Inferior parietal cortex (tissue), 1 donor: ENCODE measurements around the gene XXYLT1.

Experiments
- DNase-seq: peaks from one replicate; pipeline ENCODE4 v3.0.0-alpha.2; 2016; ENCODE audit errors: extremely low spot score

The XXYLT1 gene

DNA sequence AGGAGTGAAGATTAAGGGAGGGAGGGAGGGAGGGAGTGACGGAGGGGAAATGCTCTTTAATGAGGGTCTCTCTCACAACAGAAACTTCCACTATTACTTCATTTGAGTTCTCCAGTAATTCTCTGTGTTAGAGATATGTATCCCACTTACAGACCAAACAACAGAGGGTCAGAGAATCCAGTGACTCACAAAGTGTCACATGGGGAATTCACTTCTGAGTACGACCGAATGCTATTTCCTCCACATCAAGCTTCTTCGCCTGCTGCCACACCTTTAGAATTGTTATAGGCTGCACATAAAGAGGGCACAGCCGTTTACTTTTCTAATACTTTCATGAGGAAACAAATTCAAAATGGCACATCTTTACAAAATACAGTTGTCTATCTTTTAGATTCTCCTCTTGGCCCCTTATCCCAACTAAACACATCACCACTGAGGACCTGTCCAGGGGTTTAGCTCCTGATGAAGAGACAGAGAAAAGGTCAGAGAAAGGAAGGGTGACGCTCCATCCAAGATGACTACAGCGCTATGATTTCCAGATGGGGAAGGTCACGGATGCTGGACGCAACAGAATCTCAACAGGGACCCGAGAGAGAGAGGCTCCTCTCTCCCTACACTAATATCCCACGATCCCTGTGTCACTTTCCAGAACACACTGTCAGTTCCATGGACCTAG, 119.0 kb downstream of the XXYLT1 start:
- no peak for DNase-seq

DNA sequence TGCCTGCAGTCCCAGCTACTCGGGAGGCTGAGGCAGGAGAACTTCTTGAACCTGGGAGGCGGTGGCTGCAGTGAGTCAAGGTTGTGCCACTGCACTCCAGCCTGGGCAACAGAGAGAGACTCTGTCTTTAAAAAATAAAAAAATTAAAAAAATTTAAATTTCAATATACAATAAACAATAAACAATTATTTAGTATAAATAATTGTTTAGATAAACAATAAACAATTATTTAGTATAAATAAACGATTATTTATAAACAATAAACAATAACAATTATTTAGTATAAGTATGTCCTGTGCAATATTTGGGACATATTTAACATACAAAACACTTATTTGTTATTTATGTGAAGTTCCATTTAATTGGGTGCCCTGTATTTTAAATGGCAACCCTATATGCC, 119.6 kb downstream of the XXYLT1 start:
- DNase-seq, result no peak

DNA sequence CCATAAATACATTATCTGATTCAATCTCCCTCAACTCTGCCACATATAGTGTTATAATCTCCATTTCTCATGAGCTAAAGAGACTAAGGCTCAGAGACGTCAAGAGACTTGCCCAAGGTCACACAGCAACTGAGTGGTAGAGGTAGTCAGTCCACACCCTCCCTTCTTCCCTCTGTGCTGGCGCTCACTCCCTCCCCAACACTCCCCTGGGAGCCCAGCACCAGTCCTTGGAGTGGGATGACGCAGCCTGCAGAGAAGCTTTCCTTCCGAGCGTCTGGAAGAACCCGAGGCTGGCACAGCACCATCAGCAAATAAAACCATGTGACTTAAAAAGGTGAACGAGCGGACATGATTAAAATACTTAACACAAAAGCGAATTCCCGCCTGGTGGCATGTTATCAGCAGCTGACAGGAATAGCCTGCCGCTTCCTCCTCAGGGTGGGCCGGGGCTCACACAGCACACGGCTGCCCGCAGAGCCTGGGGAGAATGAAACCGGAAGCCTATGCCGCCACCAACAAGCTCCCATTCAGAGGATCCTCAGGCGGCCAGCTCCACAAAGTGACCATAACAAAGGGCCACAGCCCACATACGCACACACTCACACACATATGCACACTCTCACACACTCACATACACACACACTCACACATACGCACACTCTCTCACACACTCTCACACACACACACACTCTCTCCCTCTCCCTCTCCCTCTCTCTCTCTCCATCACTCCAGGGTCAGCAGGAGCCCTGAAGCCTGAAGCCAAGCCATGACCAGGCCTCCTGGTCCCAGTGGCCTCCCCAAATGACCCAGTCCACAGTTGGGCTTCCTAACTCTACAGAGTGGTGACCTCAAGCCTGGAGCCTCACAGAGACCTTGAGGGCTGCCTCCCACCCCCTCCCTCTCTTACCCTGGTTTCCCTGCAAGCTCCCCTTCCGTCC, 120.5 kb downstream of the XXYLT1 start:
- DNase-seq, result peak; percentile 51

GRCh38 chr3:195149292-195150030, 121.5 kb downstream of the XXYLT1 start:
- DNase-seq, result no peak

GRCh38 chr3:195148549-195148948, 122.4 kb downstream of the XXYLT1 start:
- DNase-seq, result no peak

DNA sequence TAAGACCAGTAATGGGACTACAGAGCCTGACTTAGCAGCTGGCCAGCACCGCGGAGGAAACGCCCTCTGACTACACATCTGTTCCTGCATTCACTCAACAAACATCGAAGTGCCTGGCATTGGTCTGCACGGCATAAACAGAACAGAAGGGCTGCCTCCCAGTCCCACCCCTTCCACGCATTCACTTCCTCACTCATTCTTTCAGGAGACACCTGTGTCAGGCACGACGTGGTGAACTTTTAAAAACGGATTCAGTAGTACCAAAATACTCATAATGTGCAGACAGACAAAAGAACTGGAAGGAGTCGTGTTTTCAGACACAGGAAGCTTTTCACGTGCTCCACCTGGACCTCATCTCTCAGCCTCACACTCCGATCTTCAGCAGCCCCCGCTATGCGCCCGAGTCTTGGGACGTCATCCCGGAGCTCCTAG, 123.3 kb downstream of the XXYLT1 start:
- no peak for DNase-seq

DNA sequence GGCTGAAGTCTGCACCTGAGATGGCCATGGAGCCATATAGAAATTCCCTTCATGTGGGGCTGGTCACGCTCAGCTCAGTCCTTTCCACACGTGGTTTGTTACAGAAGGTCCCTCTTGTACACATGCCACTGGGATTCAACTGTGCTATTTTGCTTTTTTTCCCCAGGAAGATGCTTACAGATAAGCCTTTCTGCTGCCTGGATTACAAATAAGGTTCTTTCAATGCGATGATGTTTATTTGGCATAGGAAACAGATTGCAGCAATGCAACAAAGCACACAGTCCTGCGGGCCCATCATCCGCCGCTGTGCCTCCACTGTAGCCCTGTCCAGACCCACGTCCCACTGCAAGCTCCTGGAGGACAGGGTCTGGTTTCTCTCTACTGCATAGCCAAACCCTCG, 124.8 kb downstream of the XXYLT1 start:
- DNase-seq, result no peak

GRCh38 chr3:195145579-195145978, 125.4 kb downstream of the XXYLT1 start:
- DNase-seq, result no peak

- DNase-seq, result no peak
Measured at GRCh38 chr3:195143221-195143620, 127.7 kb downstream of the XXYLT1 start.

DNA sequence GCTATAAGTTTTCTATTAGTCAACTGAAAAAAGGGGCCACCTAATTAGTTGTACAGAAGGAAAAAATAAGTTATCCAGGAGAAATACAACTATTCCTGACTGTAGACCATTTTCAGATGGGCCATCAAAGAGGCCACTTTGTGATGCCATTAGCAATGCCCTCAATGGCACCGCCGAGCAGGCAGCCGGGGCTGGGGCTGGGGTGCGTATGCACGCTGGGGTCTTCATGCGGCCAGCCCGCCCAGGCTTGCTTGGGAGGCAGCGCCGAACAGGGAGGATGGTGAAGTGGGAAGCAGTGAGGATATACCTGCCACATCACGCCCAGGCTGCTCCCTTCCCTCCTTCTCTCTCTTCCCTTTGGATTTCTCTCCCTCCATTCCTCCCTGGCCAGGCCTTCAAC, 128.4 kb downstream of the XXYLT1 start:
- no peak for DNase-seq

DNA sequence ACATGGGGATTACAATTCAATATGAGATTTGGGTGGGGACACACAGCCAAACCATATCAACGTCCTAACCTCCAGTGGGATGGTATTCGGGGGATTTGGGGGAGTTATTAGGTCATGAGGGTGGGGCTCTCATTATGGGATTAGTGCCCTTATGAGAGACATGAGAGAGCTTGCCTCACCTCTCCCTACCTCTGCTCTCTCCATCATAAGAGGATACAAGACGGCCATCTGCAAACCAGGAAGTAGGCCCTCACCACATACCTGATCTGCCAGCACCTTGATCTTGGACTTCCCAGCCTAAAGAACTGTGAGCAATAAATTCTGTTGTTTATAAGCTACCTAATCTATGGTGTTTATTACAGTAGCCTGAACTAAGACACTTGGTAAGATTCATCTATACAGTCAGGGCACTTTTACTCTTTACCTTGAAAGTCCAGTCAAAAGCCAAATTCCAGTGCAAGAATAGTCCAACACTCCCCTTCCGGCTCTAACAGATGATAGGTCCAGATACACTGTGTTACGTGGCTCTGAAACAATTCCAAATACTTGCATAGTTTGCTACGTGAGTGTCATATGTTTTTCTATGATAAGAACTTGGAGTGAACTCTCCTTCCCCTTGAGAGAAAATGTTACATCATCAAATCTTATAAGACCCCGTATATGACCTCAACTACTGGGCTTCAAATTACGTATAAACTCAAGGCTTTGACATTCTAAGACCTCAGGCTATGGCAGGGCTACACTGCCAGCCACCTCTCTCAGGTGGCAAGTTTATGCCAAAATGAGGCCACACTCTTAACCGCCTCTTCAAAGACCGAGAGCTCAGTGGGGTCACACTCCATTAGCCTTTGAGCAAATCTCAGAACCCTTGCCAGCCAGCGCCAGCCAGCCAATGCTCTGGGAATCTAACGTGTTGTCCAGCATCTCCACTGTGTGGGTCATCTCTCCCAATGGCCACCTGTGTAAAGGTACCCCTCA, 129.9 kb downstream of the XXYLT1 start:
- no peak for DNase-seq

DNA sequence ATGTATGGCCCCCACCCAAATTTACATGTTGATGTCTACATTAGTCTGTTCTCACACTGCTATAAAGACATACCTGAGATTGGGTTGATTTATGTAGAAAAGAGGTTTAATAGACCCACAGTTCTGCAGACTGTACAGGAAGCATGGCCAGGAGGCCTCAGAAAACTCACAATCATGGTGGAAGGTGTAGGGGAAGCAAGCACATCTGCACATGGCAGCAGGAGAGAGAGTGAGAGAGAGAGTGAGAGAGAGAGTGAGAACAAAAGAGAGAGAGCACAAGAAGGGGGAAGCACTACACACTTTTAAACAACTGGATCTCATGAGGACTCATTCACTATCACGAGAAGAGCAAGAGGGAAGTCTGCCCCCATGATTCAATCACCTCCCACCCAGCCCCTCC, 130.5 kb downstream of the XXYLT1 start:
- DNase-seq, result no peak

DNA sequence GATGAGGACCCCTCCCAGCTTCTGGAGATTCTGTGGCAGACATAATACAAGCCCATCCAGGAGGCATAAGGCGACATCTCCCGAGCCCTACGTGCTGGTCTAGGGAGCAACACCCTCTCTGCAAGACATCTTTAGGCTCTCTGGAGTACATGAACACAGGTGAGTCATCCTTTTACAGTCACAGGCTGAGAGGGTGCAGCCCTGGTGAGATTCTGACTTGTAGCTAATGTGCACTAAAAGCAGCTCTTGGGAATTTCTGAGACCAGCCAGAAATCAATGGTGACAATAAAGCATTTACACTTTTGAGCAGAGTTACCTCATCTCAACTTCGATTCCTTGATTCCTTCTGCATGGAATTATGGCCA, 131.1 kb downstream of the XXYLT1 start:
- no peak for DNase-seq

GRCh38 chr3:195139091-195139875, 131.7 kb downstream of the XXYLT1 start:
- no peak for DNase-seq

DNA sequence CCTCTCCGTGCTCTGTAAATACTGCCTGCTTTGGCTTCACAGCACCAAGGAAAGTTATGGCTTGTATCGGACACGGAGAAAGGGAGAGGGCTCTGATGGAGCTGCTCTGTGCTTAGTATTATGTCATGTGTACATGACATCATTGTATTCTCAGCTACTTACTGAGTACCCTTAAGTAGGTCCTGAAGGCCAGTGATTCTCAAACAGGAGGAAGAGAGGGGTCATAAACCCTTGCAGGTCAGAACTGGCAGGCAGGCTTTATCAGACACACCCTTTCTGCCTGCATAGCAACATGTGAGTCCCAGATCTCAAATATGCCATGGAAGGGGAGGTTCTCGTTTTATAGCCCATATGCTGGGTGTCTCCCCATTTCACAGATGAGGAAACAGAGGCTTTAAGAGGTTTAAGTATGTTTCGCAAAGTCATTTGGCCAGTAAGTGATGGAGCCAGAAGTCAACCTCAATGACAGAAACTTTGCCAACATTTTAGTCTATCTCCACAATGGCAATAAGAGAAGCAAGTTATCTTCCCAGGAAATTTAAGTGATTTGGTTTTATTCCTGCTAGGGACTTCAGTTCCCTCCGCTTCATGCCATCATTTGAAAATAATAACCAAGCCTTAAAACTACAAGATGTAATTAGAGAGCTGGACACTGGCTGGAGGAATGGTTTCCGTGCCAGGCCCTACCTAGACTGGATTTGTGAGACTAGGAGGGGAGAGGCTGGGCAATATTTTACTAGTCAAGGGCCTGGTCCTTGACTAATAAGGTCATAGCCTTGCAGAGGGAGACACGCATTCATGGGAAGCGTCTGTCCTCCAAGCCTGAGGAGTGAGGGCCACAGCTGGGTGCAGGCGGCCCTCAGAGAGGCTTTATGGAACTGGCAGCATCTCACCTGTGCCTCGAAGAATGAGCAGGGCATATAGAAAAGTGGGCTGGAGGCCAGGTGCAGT, 133.0 kb downstream of the XXYLT1 start:
- no peak for DNase-seq

DNA sequence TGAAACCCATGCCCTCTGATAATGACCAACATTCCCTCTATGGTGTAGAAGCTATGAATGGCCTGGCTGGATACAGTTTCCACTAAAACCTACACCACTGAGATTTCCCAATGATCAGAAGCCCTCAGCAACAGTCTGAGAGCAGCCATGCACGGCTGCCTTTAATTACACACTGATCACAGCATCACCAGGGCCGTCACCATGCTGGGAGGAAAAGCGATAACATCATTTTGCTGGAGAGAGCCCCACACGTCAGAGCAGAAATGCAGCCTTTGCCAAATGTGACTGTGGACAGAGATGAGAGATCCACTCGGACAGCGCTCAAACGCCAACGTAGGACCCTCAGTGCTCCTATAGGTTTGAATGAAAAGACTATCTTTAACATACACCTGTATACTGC, 135.0 kb downstream of the XXYLT1 start:
- no peak for DNase-seq

DNA sequence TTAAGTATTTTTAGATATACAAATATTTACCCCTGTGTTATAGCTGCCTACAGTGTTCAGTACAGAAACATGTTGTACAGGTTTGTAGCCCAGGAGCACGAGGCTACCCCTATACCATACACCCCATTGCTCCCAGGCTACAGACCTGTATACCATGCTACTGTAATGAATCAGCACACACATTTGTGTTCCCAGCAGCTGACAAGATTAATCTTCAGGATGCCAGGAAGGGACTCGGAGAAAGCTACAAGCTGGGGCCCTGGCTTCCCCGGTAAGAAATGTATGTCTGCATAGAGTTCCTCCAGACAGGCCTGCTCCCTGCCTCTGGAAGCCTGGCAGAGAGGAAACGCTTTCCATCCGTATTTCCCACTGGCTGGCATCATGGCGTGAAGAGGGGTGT, 136.5 kb downstream of the XXYLT1 start:
- DNase-seq, result no peak

DNA sequence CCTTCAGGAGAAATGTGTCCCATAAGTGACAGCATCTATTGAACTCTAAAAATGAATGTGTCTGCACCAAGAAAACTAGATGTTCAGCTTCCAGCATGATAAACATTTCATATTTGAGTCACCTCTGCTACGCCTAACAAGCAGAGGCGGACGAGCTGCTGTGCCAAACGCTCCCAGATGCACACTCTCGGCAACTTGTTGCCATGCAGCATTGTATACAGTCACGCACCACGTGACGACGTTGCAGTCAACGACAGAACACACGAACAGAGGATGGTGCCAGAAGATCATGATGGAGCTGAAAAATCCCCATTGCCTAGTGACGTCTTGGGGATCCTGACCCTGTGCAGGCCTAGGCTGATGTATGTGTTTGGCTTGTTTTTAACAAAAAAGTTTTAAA, 137.5 kb downstream of the XXYLT1 start:
- DNase-seq, result no peak

DNA sequence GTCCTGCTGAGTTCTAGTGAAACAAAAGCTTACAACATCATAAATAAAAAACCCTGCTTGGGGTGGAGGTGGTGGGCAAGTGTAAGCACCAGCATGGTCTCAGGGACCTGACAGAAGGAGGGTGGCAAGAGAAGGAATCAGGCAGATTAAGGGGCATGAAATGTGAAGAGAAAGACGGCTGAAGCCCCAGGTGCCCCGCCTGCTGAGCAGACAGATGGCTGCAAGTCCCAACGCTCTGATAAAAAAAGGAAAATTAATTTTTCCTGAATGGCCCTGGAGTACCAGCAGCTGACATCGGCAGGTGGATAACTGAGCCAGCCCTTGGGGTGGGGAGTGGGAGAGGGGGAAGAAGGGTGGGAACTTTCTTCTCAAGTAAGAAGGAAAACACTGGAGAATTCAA, 137.9 kb downstream of the XXYLT1 start:
- DNase-seq, result no peak
